Body of pancreas (tissue), 4 donors: ENCODE data around the gene GOLGA6A.

Experiments used
- POLR2A ChIP-seq, 3 donors: fragments of 450-650 bp; IDR thresholded peaks; one replicate each; pipeline ENCODE4 v1.6.1; 2016; ENCODE audit warnings: antibody characterized with exemption in 3 of 3, mild to moderate bottlenecking in 2 of 3
- TF ChIP-seq, protein P1 (sequence below), 7 experiments: fragments of 450-650 bp in 4 of 7; fragments of 200-600 bp in 3 of 7; sonication (generic) in 3 of 7; IDR thresholded peaks; one replicate each; pipeline ENCODE4 v1.5.1; 2016 to 2019; ENCODE audit warnings: antibody characterized with exemption in 7 of 7

- no peak for TF ChIP-seq POLR2A (IDR thresholded peaks at IDR 0.05)
- TF ChIP-seq, protein P1, sequence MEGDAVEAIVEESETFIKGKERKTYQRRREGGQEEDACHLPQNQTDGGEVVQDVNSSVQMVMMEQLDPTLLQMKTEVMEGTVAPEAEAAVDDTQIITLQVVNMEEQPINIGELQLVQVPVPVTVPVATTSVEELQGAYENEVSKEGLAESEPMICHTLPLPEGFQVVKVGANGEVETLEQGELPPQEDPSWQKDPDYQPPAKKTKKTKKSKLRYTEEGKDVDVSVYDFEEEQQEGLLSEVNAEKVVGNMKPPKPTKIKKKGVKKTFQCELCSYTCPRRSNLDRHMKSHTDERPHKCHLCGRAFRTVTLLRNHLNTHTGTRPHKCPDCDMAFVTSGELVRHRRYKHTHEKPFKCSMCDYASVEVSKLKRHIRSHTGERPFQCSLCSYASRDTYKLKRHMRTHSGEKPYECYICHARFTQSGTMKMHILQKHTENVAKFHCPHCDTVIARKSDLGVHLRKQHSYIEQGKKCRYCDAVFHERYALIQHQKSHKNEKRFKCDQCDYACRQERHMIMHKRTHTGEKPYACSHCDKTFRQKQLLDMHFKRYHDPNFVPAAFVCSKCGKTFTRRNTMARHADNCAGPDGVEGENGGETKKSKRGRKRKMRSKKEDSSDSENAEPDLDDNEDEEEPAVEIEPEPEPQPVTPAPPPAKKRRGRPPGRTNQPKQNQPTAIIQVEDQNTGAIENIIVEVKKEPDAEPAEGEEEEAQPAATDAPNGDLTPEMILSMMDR (IDR thresholded peaks at IDR 0.05), result no peak
Observed at GRCh38 chr15:74122403-74123130, 40.2 kb upstream of the GOLGA6A start.
